Measurements from ENCODE around the gene SEMA3G. TPM values are rescaled to one million over a fixed set of nuclear protein-coding genes. Genes with fewer than 3 reads are reported as not detected.

Gene SEMA3G
- total RNA-seq, 1 experiment from 2014 or later = 1.6 TPM

GRCh38 chr3:52387481-52387880 is 57.4 kb downstream of the SEMA3G start (continued):
- TF ChIP-seq ZNF532 (CRISPR knock-in tag; IDR thresholded peaks at IDR 0.05; ENCODE audit: borderline replicate concordance) = no peak
- TF ChIP-seq IRF1 (CRISPR knock-in tag; IDR thresholded peaks at IDR 0.05) = no peak
- no peak for TF ChIP-seq ATF2 (CRISPR knock-in tag; IDR thresholded peaks at IDR 0.05; ENCODE audit: borderline replicate concordance, low read depth)
- TF ChIP-seq ARID4B (CRISPR knock-in tag; IDR thresholded peaks at IDR 0.05; ENCODE audit: borderline replicate concordance) = no peak
- no peak for TF ChIP-seq ZNF263 (CRISPR knock-in tag; IDR thresholded peaks at IDR 0.05; ENCODE audit: low read depth)
- TF ChIP-seq TP53 (CRISPR knock-in tag; IDR thresholded peaks at IDR 0.05) = no peak

GRCh38 chr3:52385157-52385556 is 59.7 kb downstream of the SEMA3G start:
- TF ChIP-seq CTCF (IDR thresholded peaks at IDR 0.05) (peak; percentile 65), ATF6 (CRISPR knock-in tag; IDR thresholded peaks at IDR 0.05) (no peak)
- ATAC-seq (peak; percentile 94), DNase-seq (ENCODE audit: low spot score) (peak; percentile 88)
- Mint-ChIP-seq H3K36me3 (no peaks in the 10 kb centered on the region), H3K9me3 (no peaks in the 10 kb centered on the region), H3K27ac (peak overlapping the region; percentile 70; the same call in 1 of the 2 replicates), H3K4me3 (no peak overlapping the region), H3K4me1 (peaks cover 5% of the 10 kb centered on the region; the same call in 1 of the 2 replicates), H3K27me3 (ENCODE audit: low read depth) (no peaks in the 10 kb centered on the region)
- POLR2A ChIA-PET = interaction anchor here (0.8 to 1.4 kb wide), 4 partner anchors 9 to 106 kb away, joined by 3 to 4 read pairs (median 3); partner anchors contain the start of gene WDR82
- CTCF ChIA-PET = interaction anchor here (0.6 to 3.5 kb wide), 77 partner anchors 8 to 674 kb away, joined by 3 to 74 read pairs (median 6); partner anchors contain the start of genes ABHD14B, GLYCTK, POC1A and SEMA3G
